Stomach (tissue), 9 donors: ENCODE results near the gene DRC1. TPM values are rescaled to one million over a fixed set of nuclear protein-coding genes. Genes with fewer than 3 reads are reported as not detected.

Experiments
- DNase-seq, 2 donors: peaks; one replicate each; pipeline versions ENCODE4 v3.0.0 to v3.0.0-alpha.2; 2013 to 2019
- H3K27ac ChIP-seq, 5 donors: fragments of 200-600 bp in 4 of 5; sonication (generic) in 4 of 5; one replicate each; pipeline ENCODE4 v1.5.1; 2013 to 2019; ENCODE audit warnings: mild to moderate bottlenecking in 1 of 5, moderate library complexity in 1 of 5
- H3K27me3 ChIP-seq, 3 donors: fragments of 200-600 bp; sonication (generic); one replicate each; pipeline ENCODE4 v1.5.1; 2017 to 2019; ENCODE audit warnings: mixed run types in 1 of 3
- H3K36me3 ChIP-seq, 4 donors: fragments of 200-600 bp; sonication (generic); 1 replicate in 3 of 4; 2 replicates in 1 of 4; pipeline ENCODE4 v1.5.1; 2016 to 2019
- H3K4me1 ChIP-seq, 4 donors: fragments of 200-600 bp; sonication (generic); one replicate each; pipeline ENCODE4 v1.5.1; 2016 to 2019
- H3K4me3 ChIP-seq, 4 donors: fragments of 200-600 bp; sonication (generic) in 3 of 4; one replicate each; pipeline ENCODE4 v1.5.1; 2016 to 2019; ENCODE audit warnings: mild to moderate bottlenecking in 1 of 4
- H3K9me3 ChIP-seq, 4 donors: fragments of 200-600 bp; sonication (generic); one replicate each; pipeline ENCODE4 v1.5.1; 2016 to 2019
- EP300 ChIP-seq: sonication (generic); formaldehyde crosslinking; IDR thresholded peaks from one replicate; pipeline ENCODE4 v1.6.1; 2017; ENCODE audit warnings: antibody characterized with exemption
- POLR2A ChIP-seq, 4 donors: fragments of 450-650 bp; IDR thresholded peaks; one replicate each; pipeline ENCODE4 v1.6.1; 2016; ENCODE audit warnings: antibody characterized with exemption in 4 of 4, control low read depth in 2 of 4, mild to moderate bottlenecking in 1 of 4, moderate library complexity in 1 of 4
- POLR2AphosphoS5 ChIP-seq, 3 donors: sonication (generic); formaldehyde crosslinking; IDR thresholded peaks; one replicate each; pipeline ENCODE4 v1.6.1; 2016; ENCODE audit warnings: antibody characterized with exemption in 3 of 3
- WGBS, 5 donors: extraction: QIAGEN DNeasy Blood & Tissue Kit in 3 of 5; methylation state at CpG; one replicate each; pipeline versions ENCODE4 v1.1.5 to v1.1.7; 2013 to 2018; 5-methylcytosine and 5-hydroxymethylcytosine counted together
- intact Hi-C: fragments of 100-400 bp; cut with DNase I; formaldehyde crosslinking; loops from one replicate; pipeline ENCODE4 v1.15.1; 2023; ENCODE audit warnings: low total_unique reads
- polyA plus RNA-seq, 3 donors: library from polyadenylated mRNA; stranded (reverse); fragments of 200-250 nt; gene quantifications; one replicate each; pipeline ENCODE4 v1.2.3, GENCODE V29; 2013
- total RNA-seq, 5 donors: library from RNA; depleted of rRNA; stranded (reverse); fragments of >200 nt; gene quantifications; one replicate each; pipeline versions ENCODE4 v1.1.0 to v1.2.3, GENCODE V29; 2014 to 2016
- TF ChIP-seq, protein P1 (sequence below), 7 experiments: fragments of 450-650 bp in 4 of 7; fragments of 200-600 bp in 3 of 7; sonication (generic) in 3 of 7; IDR thresholded peaks; one replicate each; pipeline ENCODE4 v1.5.1; 2016 to 2019; ENCODE audit warnings: antibody characterized with exemption in 7 of 7, control low read depth in 2 of 7, mild to moderate bottlenecking in 1 of 7
- donor health status: healthy with polysubstance abuse.
- donor health status: Bipolar disorder and iron deficiency.
- donor health status: healthy.

DRC1 gene
- total and polyA plus RNA-seq, 8 donors = 2.2 TPM; not detected in 7

DNA sequence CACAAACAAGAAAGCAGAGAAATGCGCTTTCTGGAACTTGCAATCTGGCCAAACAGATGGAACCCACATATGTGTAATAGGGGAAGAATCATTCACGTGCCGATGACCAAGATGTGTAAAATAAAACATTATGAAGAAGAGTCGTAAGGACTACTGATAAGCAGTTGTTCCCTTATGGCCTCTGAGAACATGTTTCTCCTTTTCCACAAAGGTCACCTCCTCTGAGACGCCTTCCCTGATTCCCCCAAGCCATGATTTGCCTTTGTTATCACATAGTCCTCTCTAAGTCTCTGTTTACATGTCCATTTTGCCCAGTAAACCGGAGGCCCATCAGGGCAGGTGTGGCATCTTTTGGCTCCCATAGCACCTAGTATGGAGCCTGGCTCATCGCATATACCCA, 68.2 kb downstream of the DRC1 start:
- 88 to 96% (median 92%) methylated on average over 7 of the region's 7 CpGs for WGBS, 5 donors
- Histone ChIP-seq H3K27ac (no peak overlapping the region), H3K4me3 (no peak overlapping the region), H3K9me3 (peaks cover 4 to 11% (median 8%) of the 10 kb centered on the region in 4 donors), H3K27me3 (no peaks in the 10 kb centered on the region), H3K4me1 (no peaks in the 10 kb centered on the region), H3K36me3 (no peaks in the 10 kb centered on the region)
- no peak for TF ChIP-seq POLR2AphosphoS5 (IDR thresholded peaks at IDR 0.05)
- no peak for TF ChIP-seq EP300
- intact Hi-C loops = no loop called here
- DNase-seq = no peak

DNA sequence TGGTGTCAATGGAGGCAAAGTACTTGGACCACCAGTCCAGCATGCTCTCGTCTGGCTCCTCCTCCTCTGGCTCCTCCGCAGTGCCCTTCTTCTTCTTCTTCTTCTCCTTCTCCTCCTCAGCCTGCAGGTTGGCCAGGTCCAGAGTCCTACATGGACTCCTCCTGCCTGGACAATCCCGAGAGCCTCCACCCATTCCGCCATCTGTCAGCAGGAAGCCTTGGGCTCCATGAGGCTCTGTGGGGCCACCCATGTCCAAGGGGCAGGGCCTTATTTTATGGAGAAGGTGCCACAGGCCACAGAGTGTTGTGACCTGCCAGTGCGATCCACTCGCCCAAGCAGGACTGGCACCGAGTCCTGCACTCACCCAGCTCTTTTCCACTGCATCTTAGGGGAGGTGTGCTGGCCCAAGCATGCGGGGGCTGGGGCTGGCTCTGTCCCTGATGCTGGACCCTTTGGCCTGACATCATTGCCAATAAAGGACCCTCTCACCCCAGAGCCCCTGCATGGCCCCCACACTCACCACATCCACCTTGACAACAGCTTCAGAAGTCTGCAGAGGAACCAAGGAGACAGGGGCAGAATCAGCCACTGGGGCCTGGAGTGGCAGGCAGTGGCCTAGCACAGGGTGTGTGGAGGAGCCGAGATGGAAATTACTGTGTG, 69.0 kb downstream of the DRC1 start:
- intact Hi-C loops = no loop called here
- DNase-seq = no peak
- H3K9me3 ChIP-seq = peaks cover 4 to 11% (median 8%) of the 10 kb centered on the region in 4 donors
- no peaks in the 10 kb centered on the region for H3K36me3 ChIP-seq
- H3K4me1 ChIP-seq = no peaks in the 10 kb centered on the region
- no peak for TF ChIP-seq POLR2A (IDR thresholded peaks at IDR 0.05)
- no peak for TF ChIP-seq EP300
- TF ChIP-seq, protein P1, sequence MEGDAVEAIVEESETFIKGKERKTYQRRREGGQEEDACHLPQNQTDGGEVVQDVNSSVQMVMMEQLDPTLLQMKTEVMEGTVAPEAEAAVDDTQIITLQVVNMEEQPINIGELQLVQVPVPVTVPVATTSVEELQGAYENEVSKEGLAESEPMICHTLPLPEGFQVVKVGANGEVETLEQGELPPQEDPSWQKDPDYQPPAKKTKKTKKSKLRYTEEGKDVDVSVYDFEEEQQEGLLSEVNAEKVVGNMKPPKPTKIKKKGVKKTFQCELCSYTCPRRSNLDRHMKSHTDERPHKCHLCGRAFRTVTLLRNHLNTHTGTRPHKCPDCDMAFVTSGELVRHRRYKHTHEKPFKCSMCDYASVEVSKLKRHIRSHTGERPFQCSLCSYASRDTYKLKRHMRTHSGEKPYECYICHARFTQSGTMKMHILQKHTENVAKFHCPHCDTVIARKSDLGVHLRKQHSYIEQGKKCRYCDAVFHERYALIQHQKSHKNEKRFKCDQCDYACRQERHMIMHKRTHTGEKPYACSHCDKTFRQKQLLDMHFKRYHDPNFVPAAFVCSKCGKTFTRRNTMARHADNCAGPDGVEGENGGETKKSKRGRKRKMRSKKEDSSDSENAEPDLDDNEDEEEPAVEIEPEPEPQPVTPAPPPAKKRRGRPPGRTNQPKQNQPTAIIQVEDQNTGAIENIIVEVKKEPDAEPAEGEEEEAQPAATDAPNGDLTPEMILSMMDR (IDR thresholded peaks at IDR 0.05) = no peak
- TF ChIP-seq POLR2AphosphoS5 (IDR thresholded peaks at IDR 0.05) = no peak
- no peak overlapping the region for H3K4me3 ChIP-seq
- no peaks in the 10 kb centered on the region for H3K27me3 ChIP-seq
- no peak overlapping the region for H3K27ac ChIP-seq
- 89 to 97% (median 91%) methylated on average over 9 of the region's 9 CpGs for WGBS, 5 donors

DNA sequence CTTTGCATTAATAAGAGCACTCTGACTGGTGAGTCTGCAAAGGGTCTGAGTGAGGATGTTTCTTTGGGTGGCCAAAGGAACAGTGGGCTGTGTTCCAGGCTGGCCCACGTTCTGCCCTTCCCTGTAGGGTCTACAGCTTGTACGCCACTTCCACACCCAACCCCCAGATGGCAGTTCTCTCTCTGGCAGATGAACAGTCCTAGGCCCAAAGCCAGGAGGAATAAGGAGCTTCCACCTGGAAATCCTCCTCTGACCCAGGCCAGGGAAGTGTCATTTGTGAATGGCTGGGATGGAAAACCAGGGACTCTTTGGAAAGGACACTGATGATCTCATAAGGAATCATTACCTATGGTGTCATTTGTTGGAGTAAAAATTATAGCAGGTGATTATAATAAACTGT, 69.6 kb downstream of the DRC1 start:
- TF ChIP-seq, protein P1 (IDR thresholded peaks at IDR 0.05) = no peak
- TF ChIP-seq POLR2A (IDR thresholded peaks at IDR 0.05) = no peak
- no peak for TF ChIP-seq POLR2AphosphoS5 (IDR thresholded peaks at IDR 0.05)
- TF ChIP-seq EP300 = no peak
- 43 to 65% (median 58%) methylated on average over 2 of the region's 2 CpGs for WGBS, 5 donors
- Histone ChIP-seq H3K27me3 (no peaks in the 10 kb centered on the region), H3K4me1 (no peaks in the 10 kb centered on the region), H3K36me3 (no peaks in the 10 kb centered on the region), H3K9me3 (peaks cover 4 to 11% (median 8%) of the 10 kb centered on the region in 4 donors), H3K4me3 (no peak overlapping the region), H3K27ac (no peak overlapping the region)
- intact Hi-C loops = no loop called here
- no peak for DNase-seq

DNA sequence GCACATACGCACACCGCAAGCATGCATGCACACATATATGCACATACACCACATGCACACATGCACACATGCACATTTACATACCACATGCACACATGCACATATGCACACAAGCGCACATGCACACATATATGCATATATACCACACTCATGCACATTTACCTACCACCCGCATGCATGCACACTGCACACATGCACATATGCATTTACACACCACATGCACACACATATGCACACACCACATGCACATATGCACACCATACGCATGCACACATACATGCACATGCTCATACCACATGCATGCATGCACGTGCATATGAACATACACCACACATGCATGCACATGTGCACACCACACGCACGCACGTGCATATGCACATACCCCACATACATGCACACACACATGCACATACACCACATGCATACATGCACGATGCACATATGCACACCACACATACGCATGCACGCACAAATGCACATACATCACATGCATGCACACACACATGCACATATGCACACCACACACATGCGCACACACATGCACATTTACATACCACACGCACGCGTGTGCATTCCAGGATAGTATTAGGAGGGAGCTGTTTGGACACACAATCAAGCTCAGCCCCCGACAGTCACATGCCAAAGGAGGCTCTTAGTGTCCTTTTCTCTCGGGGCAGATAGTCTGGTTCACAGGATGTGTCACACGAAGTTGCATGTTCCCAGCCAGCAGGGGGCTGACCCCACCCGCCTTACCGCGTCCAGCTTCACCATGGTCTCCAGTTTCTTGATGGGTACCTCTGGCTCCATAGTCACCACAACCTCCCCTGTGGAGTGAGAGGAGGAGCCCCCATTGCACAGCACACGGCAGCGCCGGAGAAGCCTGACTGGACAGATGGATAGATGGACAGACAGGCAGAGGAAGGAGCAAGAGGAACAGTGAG, 70.3 kb downstream of the DRC1 start:
- H3K27me3 ChIP-seq = no peaks in the 10 kb centered on the region
- intact Hi-C loops = no loop called here
- no peak overlapping the region for H3K27ac ChIP-seq
- no peaks in the 10 kb centered on the region for H3K4me1 ChIP-seq
- WGBS, 5 donors = 84 to 90% (median 87%) methylated on average over 23 to 25 of the region's 25 CpGs
- H3K4me3 ChIP-seq = no peak overlapping the region
- TF ChIP-seq, protein P1 (IDR thresholded peaks at IDR 0.05) = no peak
- TF ChIP-seq EP300 (no peak), POLR2AphosphoS5 (IDR thresholded peaks at IDR 0.05) (no peak), POLR2A (IDR thresholded peaks at IDR 0.05) (no peak)
- DNase-seq = no peak
- H3K36me3 ChIP-seq = no peaks in the 10 kb centered on the region
- H3K9me3 ChIP-seq = peaks cover 4 to 11% (median 8%) of the 10 kb centered on the region in 4 donors
